ENCODE measurements around the gene HSPB3.
"Not testable (repeated sequence)": the region's sequence is repeated elsewhere in the genome, so short reads cannot be mapped to it uniquely, and the experiment has no call there.

Gene HSPB3

DNA sequence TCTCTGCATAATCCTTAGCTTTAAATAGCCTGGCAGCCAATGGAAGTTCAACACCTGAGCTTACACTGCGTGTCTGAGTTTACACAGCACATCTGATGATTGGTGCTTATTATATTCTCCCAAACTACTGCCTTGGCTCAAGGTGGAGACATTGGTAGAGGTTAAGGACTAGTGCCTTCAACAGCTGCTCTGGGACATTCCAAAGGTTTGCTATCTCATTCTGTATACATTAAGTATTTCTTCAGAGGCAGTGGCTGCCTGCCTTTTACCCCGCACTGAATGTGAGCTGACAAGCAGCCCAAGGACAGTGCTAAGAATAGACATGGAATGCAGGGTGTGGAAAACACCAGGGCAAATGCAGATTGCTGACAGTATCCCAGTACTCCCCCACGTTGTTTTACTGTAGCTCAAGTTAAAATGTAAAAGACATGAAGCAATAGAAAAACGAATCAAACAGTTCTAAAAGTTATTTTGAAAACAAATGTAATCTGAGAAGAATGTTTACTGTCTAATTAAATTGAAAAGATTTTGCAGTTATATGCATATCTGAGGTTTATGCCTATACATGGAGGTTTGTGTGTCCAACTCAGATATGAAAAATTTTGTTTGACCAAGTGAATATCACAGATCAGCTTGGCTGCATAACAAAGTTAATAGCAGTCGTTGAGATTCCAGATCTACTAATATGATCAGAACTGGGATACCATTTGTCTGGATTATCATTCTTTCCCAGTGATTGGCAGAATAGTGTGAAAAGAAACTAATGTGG lies 1.8 kb downstream of the HSPB3 start:
- DNase-seq: peak; percentile 23

DNA sequence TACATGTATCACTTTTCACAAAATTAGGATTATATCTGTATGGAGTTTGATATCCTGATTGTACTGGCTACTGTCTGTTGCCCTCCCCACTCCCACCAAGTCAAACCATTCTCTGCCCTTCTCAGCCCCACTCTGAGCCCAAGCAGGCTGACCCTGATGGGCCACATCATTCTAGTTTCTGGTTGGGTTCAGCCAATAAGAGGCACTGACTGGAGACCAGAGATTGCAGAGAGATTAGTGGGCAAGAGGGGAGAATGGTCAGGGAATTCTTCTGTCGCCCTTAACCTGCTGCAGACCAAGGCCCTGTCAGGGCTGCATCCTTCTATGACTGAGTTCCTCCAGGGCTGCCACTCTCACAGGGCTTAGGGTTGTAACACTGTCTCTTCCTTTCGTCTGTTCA lies 2.7 kb downstream of the HSPB3 start:
- DNase-seq: no peak

DNA sequence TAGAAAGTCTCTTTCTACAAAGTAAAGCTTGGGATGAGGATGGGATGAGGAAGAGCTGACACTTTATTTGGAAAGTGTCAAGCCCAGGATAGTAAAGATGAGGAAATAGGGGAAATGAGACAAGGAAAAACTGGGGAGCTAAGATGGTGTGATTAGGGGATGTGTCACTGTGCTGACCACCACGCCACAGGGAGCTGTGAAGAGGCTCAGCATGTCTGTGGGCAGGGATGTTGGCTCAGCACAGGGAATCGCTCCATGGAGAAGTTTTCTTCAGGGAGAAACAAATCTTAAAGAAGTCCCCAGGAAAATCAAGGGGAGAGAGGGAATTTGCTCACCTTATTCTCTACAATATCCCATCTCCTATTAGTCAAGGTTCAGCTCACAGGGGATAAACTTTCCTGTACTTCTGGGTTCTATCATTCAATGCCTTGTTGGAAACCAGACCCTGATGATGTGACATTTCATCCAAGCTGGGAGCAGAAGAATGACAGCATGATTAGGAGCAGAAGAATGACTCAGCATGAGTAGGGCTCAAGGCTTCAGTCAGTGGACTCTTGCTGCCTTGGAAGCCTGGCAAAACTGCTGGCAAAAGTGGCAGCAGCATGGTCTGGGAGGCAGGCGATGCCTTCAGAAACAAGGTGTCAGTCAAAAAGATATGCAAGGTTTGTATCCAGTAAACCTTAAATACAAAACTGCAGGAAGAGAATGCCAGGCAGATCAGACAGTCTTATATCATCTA lies 4.9 kb downstream of the HSPB3 start:
- DNase-seq: no peak

DNA sequence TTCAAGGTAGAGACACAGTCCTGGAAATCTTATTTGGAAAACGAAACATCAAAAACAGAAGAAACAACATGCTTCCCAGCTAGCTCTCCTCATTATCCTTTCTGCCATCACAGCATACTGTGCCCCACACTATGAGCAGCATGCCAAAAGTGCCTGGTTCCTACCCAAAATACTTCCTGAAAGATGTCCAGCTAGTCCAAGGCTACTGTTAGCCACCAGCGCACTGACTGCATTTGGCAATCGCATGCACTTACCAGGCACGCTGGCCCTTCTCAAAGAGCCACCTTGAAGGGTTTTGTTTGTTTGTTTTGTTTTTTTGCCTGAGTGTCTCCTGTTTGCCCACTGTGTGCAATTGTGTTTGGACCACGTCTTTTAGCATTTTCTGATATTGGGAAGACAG lies 6.8 kb downstream of the HSPB3 start:
- DNase-seq: no peak

DNA sequence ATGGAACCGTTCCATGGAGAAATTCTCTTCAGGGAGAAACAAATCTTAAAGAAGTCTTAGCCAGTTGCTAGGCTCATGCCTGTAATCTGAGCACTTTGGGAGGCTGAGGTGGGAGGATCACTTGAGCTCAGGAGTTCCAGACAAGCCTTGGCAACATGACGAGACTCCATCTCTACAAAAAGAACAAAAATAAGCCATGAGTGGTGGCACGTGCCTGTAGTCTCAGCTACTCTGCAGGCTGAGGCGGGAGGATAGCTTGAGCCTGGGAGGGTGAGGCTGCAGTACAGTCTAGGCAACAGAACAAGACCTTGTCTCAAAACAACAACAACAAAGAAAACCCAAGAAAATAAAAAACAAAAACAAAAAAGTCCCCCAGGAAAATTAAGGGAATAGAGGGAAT lies 8.2 kb downstream of the HSPB3 start:
- DNase-seq: no peak

DNA sequence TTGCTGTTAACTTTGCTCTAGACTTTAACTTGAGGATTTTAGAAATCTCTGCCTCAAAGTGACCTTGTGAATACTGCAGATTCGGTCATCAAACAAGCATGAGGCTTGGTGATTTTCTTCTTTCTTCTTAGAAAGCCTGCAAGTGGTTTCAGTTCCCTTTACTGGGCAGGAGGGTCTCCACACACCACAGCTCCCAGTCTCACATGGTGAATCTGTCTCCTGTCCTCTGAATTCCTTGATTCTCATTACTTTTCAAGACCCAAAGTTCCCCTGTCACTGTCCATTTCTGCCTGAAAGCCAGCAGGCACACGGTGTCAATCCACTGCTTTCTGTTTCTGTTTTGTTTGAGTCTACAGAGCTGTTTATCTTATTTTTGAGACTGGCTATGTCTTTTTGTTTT lies 14.1 kb downstream of the HSPB3 start:
- DNase-seq: no peak

DNA sequence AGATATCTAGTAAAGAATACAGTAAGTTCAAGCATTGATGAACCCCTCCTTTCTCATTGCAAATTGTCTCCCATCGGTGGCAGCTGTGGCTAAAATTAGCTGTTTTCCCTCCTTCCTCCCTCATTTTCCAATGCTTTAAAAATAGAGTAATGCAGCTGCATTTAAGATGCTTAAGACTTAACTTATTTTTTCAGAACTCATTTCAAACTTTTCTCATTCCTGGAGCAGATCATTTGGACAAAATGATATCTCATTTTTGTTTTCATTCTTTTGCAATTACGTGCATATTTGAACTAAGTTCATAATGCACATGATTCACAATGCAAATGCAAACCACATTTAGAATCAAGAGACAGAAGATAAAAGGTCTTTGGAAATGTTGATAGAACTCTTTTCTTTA lies 14.6 kb downstream of the HSPB3 start:
- no peak for DNase-seq

DNA sequence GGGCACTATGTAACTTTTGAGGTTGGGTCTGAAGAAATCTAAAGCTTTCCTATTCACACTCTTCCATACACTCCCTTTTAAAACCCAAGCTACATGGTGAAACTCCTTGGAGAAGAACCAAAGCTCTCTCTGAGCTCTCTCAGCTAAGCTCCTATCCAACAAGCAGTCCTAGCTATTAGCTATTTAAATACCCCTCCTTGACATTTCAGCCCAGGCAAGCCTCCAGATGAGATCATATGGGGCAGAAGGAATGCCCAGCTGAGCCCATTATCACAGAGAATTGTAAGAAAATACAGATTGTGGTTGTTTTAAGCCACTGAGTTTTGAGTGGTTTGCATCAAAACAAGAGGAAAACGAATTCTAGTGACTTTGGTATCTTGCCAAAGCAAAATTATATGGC lies 15.2 kb downstream of the HSPB3 start:
- DNase-seq: no peak

DNA sequence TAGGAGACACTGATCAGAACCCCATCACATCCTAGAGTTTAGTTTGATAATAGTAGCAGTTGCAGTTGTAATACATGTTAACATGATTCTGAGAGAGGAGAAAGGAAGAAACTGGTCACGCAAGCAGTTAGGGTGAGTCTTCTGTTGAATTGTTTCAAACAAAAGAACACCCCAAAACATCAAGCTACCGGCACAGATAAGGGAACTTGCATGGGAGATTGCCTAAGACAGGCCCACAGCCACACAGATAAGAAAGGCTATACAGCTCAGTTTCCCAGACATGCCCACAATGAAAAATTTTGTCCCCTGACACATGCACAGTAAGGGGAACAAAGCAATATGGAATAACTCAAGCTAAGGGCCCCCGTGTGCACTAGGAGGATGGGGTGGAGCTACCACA lies 15.9 kb downstream of the HSPB3 start:
- DNase-seq: no peak

DNA sequence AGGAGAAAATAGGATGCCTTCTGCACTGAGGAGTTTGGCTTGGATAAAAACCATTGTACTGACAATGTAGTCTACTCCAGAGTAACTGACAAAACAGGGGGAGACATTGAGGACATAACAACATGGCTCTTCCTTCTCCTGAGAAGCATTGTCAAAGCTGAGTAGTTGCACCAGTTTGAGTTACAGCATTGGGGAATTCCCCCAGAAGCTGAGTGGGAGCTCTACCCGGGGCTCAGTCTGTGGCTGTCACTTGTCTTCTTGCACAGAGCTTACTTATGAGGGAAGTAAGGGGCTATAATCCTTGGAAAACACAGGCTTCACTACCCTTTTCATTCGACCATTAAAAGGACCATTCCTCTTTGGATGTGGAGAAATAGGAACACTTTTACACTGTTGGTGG lies 21.2 kb downstream of the HSPB3 start:
- no peak for DNase-seq

DNA sequence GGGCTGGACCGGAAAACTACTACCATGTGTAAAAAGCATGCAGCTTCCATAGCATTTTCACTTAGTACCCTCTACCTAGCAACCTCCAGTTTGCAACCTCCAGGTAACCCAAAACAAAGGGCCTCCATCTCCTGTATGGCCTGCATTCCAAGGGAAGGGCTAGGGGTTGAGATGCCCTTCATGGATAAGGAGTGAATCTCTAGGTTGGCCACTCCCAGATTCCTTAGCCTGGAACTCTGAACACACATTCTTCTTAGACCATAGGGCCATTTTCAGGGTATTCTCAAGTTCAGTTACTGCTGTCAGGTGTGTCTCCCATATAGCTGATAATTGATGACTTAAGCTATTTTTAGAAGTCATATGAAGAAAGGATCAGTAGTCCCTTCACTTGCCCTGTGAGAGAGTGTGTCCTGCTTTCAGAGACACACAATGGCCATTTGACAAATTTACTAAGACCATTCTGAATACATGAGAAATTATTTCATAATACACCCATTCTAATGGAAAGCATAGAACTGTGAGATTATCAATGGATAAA lies 22.5 kb downstream of the HSPB3 start:
- no peak for DNase-seq

DNA sequence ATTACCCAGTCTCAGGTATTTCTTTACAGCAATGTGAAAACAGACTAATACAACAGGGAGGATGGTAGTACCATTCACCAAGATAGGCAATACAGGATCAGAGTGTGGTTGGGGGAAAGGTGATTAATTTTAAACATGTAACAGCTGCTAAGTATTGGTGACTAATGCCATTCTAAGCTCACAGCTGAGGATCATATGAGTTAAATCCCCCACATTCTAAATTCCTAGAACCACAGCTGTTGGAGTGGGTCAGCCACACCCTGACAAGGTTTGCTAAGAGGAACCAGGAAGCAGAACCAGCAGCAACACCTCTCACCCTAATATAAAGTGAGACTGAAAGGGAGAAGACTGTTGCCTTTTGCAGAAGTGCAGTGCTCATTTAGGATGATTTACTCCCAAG lies 24.8 kb downstream of the HSPB3 start:
- DNase-seq: peak; percentile 60

DNA sequence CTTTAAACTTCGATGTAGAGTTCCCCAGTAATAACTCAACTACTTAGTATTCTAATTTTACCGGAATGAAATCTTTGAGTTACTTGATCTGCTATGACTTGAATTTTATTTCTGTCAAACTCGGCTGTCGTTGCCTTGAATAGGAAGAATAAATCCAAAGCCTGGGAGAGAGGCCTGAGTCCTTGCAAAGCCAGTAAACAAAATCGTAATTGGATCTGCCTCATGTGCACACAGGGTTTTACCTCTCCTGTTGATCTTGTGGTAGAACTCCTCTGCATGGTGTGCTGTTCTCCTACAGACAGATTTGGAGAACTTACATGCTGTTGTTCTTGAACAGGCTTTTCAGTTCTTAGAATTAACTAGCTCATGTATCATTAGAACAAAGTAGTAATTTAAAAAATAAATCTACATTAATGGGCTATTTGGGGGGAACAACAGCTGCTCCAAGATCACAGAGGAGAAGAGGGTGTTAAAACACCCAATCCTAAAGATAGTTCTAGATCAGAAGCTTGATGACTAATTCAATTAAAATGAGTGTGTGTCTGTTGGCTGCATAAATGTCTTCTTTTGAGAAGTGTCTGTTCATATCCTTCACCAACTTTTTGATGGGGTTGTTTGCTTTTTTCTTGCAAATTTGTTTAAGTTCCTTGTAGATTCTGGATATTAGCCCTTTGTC lies 28.9 kb downstream of the HSPB3 start:
- peak; percentile 83 for DNase-seq

DNA sequence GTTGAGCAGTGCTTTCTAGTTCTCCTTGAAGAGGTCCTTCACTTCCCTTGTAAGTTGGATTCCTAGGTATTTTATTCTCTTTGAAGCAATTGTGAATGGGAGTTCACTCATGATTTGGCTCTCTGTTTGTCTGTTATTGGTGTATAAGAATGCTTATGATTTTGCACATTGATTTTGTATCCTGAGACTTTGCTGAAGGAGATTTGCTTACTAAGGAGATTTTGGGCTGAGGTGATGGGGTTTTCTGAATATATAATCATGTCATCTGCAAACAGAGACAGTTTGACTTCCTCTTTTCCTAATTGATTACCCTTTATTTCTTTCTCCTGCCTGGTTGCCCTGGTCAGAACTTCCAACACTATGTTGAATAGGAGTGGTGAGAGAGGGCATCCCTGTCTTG lies 30.2 kb downstream of the HSPB3 start:
- not testable (repeated sequence) for DNase-seq

DNA sequence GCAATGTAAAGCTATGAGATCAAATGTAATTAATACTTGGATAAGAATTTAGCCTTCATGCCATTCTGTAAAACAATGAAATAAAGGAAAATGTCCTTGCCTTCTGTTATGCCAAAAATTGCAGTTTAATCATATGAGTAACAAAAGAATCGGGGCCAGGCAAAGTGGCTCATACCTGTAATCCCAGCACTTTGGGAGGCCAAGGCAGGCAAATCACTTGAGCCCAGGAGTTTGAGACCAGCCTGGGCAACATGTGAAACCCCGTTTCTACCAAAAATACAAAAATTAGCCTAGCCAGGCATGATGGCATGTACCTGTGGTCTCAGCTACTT lies 34.1 kb downstream of the HSPB3 start:
- DNase-seq: not testable (repeated sequence)

DNA sequence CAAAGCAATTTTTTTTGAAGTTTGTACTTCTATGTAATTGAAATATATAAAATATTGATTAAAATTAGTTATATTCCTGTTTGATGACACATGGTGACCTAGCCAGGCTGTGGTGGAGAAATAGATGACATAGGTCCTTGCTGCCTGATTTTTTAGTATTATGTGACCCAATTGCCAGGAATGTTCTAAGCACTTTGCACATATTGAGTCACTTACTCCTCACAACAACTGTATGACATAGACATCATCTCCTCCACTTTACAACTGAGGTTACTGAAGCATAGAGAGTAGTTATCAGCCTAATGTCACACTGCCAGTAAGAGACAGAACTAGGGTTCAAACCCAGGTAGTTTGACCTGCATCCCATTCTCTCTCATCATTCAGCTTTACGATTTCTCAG lies 35.8 kb downstream of the HSPB3 start:
- no peak for DNase-seq

DNA sequence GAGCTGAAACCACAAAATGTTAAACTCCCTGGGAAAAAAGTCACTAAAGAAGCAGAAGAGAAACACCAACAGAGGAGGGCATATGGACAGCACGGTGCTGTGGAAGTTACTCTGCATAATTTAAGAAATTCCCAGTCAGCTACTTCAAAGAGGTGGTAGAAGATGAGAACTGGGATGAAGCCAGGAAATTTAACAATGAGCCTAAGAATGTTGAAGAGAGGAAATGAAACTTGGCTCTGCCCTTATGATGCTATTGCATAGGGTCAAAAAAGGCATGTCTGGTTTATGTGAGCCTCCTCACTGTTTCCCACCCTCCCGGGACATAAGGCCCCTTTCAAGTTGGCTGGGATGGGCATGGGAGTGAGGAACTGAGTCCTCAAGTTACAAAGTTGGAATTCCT lies 36.7 kb downstream of the HSPB3 start:
- no peak for DNase-seq

DNA sequence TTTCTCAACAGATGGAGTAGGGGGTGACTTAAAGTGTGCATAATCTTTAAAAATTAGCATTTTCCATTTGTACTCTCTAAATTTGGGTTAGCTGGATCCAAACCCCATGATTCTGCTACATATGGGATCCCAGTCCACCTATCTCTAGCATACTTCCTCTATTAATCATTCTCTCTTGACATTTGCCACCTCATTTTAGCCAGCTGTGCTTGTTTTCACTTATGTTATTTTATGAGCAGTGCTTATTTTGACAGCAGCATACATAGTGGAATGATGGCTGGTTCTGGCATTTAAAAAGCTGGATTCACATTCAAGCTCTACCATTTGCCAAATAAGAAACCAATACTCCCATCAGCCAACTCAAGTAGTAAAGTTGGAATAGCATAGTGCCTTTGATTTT lies 39.5 kb downstream of the HSPB3 start:
- DNase-seq: no peak

Data from NCI-H82 (cell line).